ENCODE data around the gene NDUFS3.

DNA sequence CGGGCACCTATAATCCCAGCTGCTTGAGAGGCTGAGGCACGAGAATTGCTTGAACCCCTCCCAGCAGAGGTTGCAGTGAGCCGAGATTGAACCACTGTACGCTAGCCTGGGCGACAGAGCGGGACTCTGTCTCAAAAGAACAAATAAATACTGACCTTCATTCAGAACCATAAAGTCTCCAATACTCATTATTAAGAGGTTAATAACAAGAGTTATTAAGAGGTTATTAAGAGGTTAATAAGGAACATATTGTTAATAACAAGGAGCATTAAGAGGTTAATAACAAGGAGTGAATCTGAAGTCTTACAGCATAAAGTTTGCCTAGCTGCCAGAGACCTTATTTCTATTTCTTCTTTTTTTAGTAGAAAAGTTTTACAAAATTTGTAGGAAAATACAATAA, 33.6 kb upstream of the NDUFS3 start:
- TF ChIP-seq, protein P1, sequence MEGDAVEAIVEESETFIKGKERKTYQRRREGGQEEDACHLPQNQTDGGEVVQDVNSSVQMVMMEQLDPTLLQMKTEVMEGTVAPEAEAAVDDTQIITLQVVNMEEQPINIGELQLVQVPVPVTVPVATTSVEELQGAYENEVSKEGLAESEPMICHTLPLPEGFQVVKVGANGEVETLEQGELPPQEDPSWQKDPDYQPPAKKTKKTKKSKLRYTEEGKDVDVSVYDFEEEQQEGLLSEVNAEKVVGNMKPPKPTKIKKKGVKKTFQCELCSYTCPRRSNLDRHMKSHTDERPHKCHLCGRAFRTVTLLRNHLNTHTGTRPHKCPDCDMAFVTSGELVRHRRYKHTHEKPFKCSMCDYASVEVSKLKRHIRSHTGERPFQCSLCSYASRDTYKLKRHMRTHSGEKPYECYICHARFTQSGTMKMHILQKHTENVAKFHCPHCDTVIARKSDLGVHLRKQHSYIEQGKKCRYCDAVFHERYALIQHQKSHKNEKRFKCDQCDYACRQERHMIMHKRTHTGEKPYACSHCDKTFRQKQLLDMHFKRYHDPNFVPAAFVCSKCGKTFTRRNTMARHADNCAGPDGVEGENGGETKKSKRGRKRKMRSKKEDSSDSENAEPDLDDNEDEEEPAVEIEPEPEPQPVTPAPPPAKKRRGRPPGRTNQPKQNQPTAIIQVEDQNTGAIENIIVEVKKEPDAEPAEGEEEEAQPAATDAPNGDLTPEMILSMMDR (conservative IDR thresholded peaks at IDR 0.05; ENCODE audit: low read depth, low read length) = no peak
- TF ChIP-seq EZH2phosphoT487 (IDR thresholded peaks at IDR 0.05; ENCODE audit: borderline replicate concordance, low read length) = no peak
- no peak for TF ChIP-seq EZH2 (IDR thresholded peaks at IDR 0.05; ENCODE audit: low read length, unreplicated experiment)

Data from PC-3 (cell line).